GM19099 (cell line): Measurements from ENCODE around the gene GALNT2.

Source experiments
- POLR2A ChIP-seq: IDR thresholded peaks from 3 replicates; pipeline ENCODE4 v1.6.1; 2011; ENCODE audit warnings: low read depth; ENCODE audit not compliant: insufficient read length; ENCODE audit errors: extremely low read depth

Gene GALNT2

GRCh38 chr1:230157420-230158390 lies 90.7 kb downstream of the GALNT2 start:
- TF ChIP-seq POLR2A, result no peak

- TF ChIP-seq POLR2A, result no peak
Measured at GRCh38 chr1:230158415-230159291, 91.6 kb downstream of the GALNT2 start.

- no peak for TF ChIP-seq POLR2A
Measured at GRCh38 chr1:230159580-230159979, 92.5 kb downstream of the GALNT2 start.

GRCh38 chr1:230160957-230161771 lies 94.1 kb downstream of the GALNT2 start:
- TF ChIP-seq POLR2A, result no peak

- TF ChIP-seq POLR2A, result no peak
Measured at GRCh38 chr1:230163205-230163604, 96.2 kb downstream of the GALNT2 start.

- TF ChIP-seq POLR2A, result no peak
Measured at GRCh38 chr1:230163719-230164118, 96.7 kb downstream of the GALNT2 start.

- no peak for TF ChIP-seq POLR2A
Measured at GRCh38 chr1:230165536-230165935, 98.5 kb downstream of the GALNT2 start.

GRCh38 chr1:230166366-230167132 lies 99.5 kb downstream of the GALNT2 start:
- no peak for TF ChIP-seq POLR2A

- TF ChIP-seq POLR2A, result no peak
Measured at GRCh38 chr1:230167419-230167852, 100.4 kb downstream of the GALNT2 start.

- TF ChIP-seq POLR2A, result no peak
Measured at GRCh38 chr1:230169454-230170152, 102.6 kb downstream of the GALNT2 start.

GRCh38 chr1:230170153-230170547 lies 103.1 kb downstream of the GALNT2 start:
- no peak for TF ChIP-seq POLR2A

GRCh38 chr1:230170622-230171021 lies 103.6 kb downstream of the GALNT2 start:
- no peak for TF ChIP-seq POLR2A

- no peak for TF ChIP-seq POLR2A
Measured at GRCh38 chr1:230171356-230172015, 104.4 kb downstream of the GALNT2 start.

GRCh38 chr1:230172016-230172537 lies 105.0 kb downstream of the GALNT2 start:
- no peak for TF ChIP-seq POLR2A
